SU-DHL-6 (cell line): Measurements from ENCODE around the gene TWIST2.

Source experiments
- H2AFZ ChIP-seq: fragments of 200-600 bp; sonication (generic); 2 replicates; pipeline ENCODE4 v1.6.1; 2014; ENCODE audit warnings: low read depth, mild to moderate bottlenecking, moderate library complexity, mixed read lengths, antibody characterized with exemption, low read length; ENCODE audit not compliant: severe bottlenecking
- H3F3A ChIP-seq: fragments of 200-600 bp; shearing (Covaris generic); 2 replicates; pipeline ENCODE4 v1.6.0; 2016; ENCODE audit warnings: antibody characterized with exemption, mild to moderate bottlenecking; ENCODE audit not compliant: insufficient read depth
- H3K27ac ChIP-seq: fragments of 200-600 bp; sonication (generic); 2 replicates; pipeline ENCODE4 v1.5.1; 2016; ENCODE audit warnings: low read depth, mild to moderate bottlenecking, low read length, moderate library complexity, mixed read lengths
- H3K27me3 ChIP-seq: fragments of 200-600 bp; sonication (generic), shearing (Covaris generic); 2 replicates; pipeline ENCODE4 v1.6.0; 2014; ENCODE audit warnings: mild to moderate bottlenecking, low read length
- H3K36me3 ChIP-seq: fragments of 200-600 bp; sonication (generic); 2 replicates; pipeline ENCODE4 v1.6.1; 2014; ENCODE audit warnings: mild to moderate bottlenecking, low read length, mixed read lengths
- H3K4me2 ChIP-seq: fragments of 300-600, 200-600 bp; shearing (Covaris generic), sonication (generic); 2 replicates; pipeline ENCODE4 v1.6.0; 2014; ENCODE audit warnings: low read length, low read depth, mild to moderate bottlenecking; ENCODE audit not compliant: poor library complexity, severe bottlenecking
- H3K4me3 ChIP-seq: fragments of 200-600 bp; sonication (generic); 2 replicates; pipeline ENCODE4 v1.5.1; 2014; ENCODE audit warnings: antibody characterized with exemption, low read length, mild to moderate bottlenecking, mixed read lengths; ENCODE audit not compliant: insufficient read depth, poor library complexity, severe bottlenecking
- H3K79me2 ChIP-seq: fragments of 200-600 bp; sonication (generic); 2 replicates; pipeline ENCODE4 v1.6.1; 2014; ENCODE audit warnings: mild to moderate bottlenecking, low read length, moderate library complexity; ENCODE audit not compliant: insufficient read depth
- H3K9ac ChIP-seq: fragments of 200-600 bp; sonication (generic); 2 replicates; pipeline ENCODE4 v1.7.0; 2014; ENCODE audit warnings: mild to moderate bottlenecking, low read length
- H3K9me2 ChIP-seq: fragments of 200-600 bp; sonication (generic); replicated peaks from 2 replicates; pipeline ENCODE4 v1.6.1; 2014; ENCODE audit warnings: low read length; ENCODE audit not compliant: insufficient read depth
- H3K9me3 ChIP-seq: fragments of 200-600 bp; sonication (generic); 2 replicates; pipeline ENCODE4 v1.6.1; 2014; ENCODE audit warnings: low read length, mixed read lengths; ENCODE audit not compliant: insufficient read depth
- H4K20me1 ChIP-seq: fragments of 200-600 bp; sonication (generic); 2 replicates; pipeline ENCODE4 v1.6.1; 2014; ENCODE audit warnings: low read depth, mild to moderate bottlenecking, antibody characterized with exemption, low read length, moderate library complexity, mixed read lengths
- EZH2phosphoT487 ChIP-seq: fragments of 200-600 bp; sonication (generic), shearing (Covaris generic); conservative IDR thresholded peaks from 2 replicates; pipeline ENCODE4 v1.6.1; 2018; ENCODE audit warnings: mild to moderate bottlenecking, antibody characterized with exemption, low read length, moderate library complexity, mixed read lengths
- TF ChIP-seq, protein P1 (sequence below): fragments of 200-600 bp; sonication (generic); IDR thresholded peaks from one replicate; pipeline ENCODE4 v1.5.1; 2017; ENCODE audit warnings: antibody characterized with exemption, mild to moderate bottlenecking, low read length, moderate library complexity; ENCODE audit not compliant: insufficient read depth, poor library complexity, severe bottlenecking

Gene TWIST2

DNA sequence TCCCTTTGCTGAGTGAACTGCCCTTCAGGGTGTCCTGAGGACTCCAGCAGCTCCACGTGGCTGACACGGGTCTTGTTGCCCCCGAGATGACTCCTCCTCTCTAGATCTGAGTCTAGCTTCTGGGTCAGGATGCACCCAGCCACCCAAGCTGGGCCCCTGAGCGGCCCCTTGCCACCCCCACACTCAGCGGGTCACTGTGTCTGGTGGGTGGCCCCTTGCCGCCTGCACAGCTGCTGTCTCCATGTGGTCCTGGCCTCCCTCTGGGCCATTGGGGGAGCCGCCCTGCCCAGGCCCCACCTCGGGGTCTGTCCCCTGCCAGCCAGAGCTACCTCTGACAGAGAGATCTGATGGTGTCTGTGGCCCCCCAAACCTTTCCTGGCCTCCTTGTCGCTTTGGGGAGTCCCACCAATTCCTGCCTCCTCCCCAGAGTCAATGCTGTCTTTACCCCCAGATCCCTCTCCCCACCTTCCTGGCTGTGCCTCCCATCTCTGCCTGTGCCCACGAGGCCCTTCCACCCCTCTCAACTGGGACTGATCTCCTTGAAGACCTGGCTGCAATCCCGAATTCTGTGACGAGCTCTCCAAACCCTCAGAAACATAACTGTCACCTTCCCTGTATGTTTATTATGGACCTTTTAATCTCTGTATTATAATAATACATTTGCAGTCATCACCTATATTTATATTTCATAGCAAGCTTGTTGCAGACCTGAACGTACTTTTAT lies 46.5 kb downstream of the TWIST2 start:
- H3K4me3 ChIP-seq: no peak overlapping the region
- no peaks in the 10 kb centered on the region for H3K36me3 ChIP-seq
- TF ChIP-seq EZH2phosphoT487: no peak
- TF ChIP-seq, protein P1, sequence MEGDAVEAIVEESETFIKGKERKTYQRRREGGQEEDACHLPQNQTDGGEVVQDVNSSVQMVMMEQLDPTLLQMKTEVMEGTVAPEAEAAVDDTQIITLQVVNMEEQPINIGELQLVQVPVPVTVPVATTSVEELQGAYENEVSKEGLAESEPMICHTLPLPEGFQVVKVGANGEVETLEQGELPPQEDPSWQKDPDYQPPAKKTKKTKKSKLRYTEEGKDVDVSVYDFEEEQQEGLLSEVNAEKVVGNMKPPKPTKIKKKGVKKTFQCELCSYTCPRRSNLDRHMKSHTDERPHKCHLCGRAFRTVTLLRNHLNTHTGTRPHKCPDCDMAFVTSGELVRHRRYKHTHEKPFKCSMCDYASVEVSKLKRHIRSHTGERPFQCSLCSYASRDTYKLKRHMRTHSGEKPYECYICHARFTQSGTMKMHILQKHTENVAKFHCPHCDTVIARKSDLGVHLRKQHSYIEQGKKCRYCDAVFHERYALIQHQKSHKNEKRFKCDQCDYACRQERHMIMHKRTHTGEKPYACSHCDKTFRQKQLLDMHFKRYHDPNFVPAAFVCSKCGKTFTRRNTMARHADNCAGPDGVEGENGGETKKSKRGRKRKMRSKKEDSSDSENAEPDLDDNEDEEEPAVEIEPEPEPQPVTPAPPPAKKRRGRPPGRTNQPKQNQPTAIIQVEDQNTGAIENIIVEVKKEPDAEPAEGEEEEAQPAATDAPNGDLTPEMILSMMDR: no peak
- no peaks in the 10 kb centered on the region for H3F3A ChIP-seq
- H3K9me2 ChIP-seq: no peaks in the 10 kb centered on the region
- no peak overlapping the region for H3K9ac ChIP-seq
- no peaks in the 10 kb centered on the region for H4K20me1 ChIP-seq
- H3K27me3 ChIP-seq: no peaks in the 10 kb centered on the region; the same call in 1 of the 2 replicates
- no peaks in the 10 kb centered on the region for H3K9me3 ChIP-seq
- no peak overlapping the region for H2AFZ ChIP-seq
- no peaks in the 10 kb centered on the region for H3K79me2 ChIP-seq
- no peak overlapping the region for H3K4me2 ChIP-seq
- H3K27ac ChIP-seq: no peak overlapping the region

DNA sequence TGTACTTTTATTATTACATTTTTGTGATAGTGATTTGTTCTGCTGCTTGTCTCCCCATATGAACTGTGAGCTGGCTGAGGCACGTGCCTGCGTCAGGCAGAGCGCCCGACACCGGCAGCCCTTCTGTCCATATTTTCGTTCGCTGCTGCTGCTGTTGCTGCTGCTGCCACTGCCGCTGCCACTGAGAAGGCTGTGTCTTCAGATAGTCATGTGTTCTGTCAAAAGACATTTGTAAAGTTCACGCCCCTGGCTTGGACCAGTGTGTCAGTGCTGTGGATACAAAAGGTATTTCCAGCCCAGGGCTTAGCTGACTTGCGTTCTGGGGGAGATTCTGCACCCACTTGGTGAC lies 47.0 kb downstream of the TWIST2 start:
- Histone ChIP-seq H3K9me2 (no peaks in the 10 kb centered on the region), H3K27ac (no peak overlapping the region), H3K4me2 (no peak overlapping the region), H3F3A (no peaks in the 10 kb centered on the region), H3K36me3 (no peaks in the 10 kb centered on the region), H4K20me1 (no peaks in the 10 kb centered on the region), H3K9ac (no peak overlapping the region), H3K4me3 (no peak overlapping the region), H3K9me3 (no peaks in the 10 kb centered on the region), H3K27me3 (no peaks in the 10 kb centered on the region; the same call in 1 of the 2 replicates), H3K79me2 (no peaks in the 10 kb centered on the region), H2AFZ (no peak overlapping the region)
- TF ChIP-seq EZH2phosphoT487: no peak
- TF ChIP-seq, protein P1: no peak

DNA sequence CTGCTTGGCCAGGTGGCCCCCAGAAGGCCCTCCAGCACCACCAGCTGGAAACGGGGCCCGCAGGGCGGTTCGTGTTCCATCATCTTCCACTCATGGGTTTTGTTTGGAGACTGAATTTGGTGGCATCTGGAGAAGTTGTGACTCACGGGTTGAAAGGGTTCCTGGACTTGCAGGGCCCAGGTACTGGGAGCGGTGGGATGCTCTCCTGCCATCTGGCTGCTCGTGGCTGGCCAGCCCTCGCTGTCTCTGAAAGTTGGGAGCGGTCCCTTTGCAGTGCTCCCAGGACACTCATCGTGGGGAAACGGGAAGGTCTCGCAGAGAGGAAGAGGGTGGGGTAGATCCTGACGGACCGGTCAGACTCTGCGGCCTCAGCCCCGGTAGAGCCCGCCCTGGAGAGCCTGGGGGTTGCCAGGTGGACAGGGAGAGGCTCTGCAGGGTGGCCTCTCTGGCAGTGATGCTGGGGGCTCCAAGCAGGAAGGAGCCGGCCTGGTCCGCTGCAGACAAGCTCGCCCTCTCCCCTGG lies 47.5 kb downstream of the TWIST2 start:
- no peaks in the 10 kb centered on the region for H3K9me2 ChIP-seq
- H3K36me3 ChIP-seq: no peaks in the 10 kb centered on the region
- H2AFZ ChIP-seq: no peak overlapping the region
- no peak overlapping the region for H3K9ac ChIP-seq
- H3K4me2 ChIP-seq: no peak overlapping the region
- no peaks in the 10 kb centered on the region for H3K79me2 ChIP-seq
- TF ChIP-seq, protein P1: no peak
- TF ChIP-seq EZH2phosphoT487: no peak
- H3K4me3 ChIP-seq: no peak overlapping the region
- H3K9me3 ChIP-seq: no peaks in the 10 kb centered on the region
- H3F3A ChIP-seq: no peaks in the 10 kb centered on the region
- H3K27ac ChIP-seq: no peak overlapping the region
- H4K20me1 ChIP-seq: no peaks in the 10 kb centered on the region
- H3K27me3 ChIP-seq: no peaks in the 10 kb centered on the region; the same call in 1 of the 2 replicates
